GM12878 (cell line): Measurements from ENCODE around the gene CAPN8. TPM values are rescaled to one million over a fixed set of nuclear protein-coding genes. Genes with fewer than 3 reads are reported as not detected.

ENCODE experiments used
- ATAC-seq: fragments of 200-7000 bp; cut with Tn5 transposase; 3 replicates; pipeline ENCODE4 v1.9.1; 2020; ENCODE audit warnings: mild to moderate bottlenecking, moderate library complexity
- BruUV-seq: library from RNA; stranded (reverse); fragments of 400-500 nt; replicated peaks from 2 replicates; lab custom pipeline; 2021; lab: Mats Ljungman, UMichigan
- CTCF ChIA-PET: fragments of 300-600 bp; sonication (Branson Sonifier 250); formaldehyde crosslinking; extraction: SDS; loops from one replicate; lab custom pipeline; 2021; ENCODE audit warnings: inconsistent platforms; lab: Yijun Ruan, JAX
- POLR2A ChIA-PET: fragments of 350-600 bp; formaldehyde crosslinking; extraction: SDS; loops from one replicate; lab custom pipeline; 2021; ENCODE audit warnings: inconsistent platforms; lab: Charles Lee
- RAD21 ChIA-PET: fragments of 300-600 bp; sonication (Branson Sonifier 250); formaldehyde crosslinking; loops from one replicate; lab custom pipeline; 2023; ENCODE audit warnings: antibody characterized with exemption; ENCODE audit not compliant: unreplicated experiment; lab: Charles Lee
- SMC1A ChIA-PET: fragments of 300-600 bp; sonication (Branson Sonifier 250); formaldehyde crosslinking; loops from one replicate; lab custom pipeline; 2023; ENCODE audit not compliant: unreplicated experiment, uncharacterized antibody; lab: Charles Lee
- DNase-seq: peaks from one replicate; pipeline ENCODE4 v3.0.0-alpha.2; 2011; ENCODE audit warnings: low read depth, low spot score
- FAIRE-seq: peaks from 3 replicates; lab custom pipeline; 2011; peaks lifted over from hg19 to GRCh38; lab: Jason Lieb, UNC
- H2AFZ ChIP-seq: 2 replicates; pipeline ENCODE4 v1.6.0; 2011; ENCODE audit warnings: low read depth, low read length, control low read depth; ENCODE audit not compliant: control insufficient read depth
- H3K27ac ChIP-seq: 2 replicates; pipeline ENCODE4 v1.5.1; 2011; ENCODE audit warnings: control low read depth; ENCODE audit not compliant: control insufficient read depth, insufficient read depth
- H3K27me3 ChIP-seq, 2 experiments: replicated peaks in 1 of 2; 2 replicates each; pipeline versions ENCODE4 v1.6.0 to v1.6.1; 2011; ENCODE audit warnings: low read length in 1 of 2; ENCODE audit not compliant: control insufficient read depth in 2 of 2, insufficient read depth in 2 of 2
- H3K36me3 ChIP-seq, 2 experiments: 2 replicates each; pipeline ENCODE4 v1.5.1; 2011; ENCODE audit warnings: low read length in 1 of 2; ENCODE audit not compliant: control insufficient read depth in 2 of 2, insufficient read depth in 2 of 2
- H3K4me1 ChIP-seq: 2 replicates; pipeline ENCODE4 v1.6.1; 2011; ENCODE audit warnings: mild to moderate bottlenecking, low read length, moderate library complexity, mixed read lengths; ENCODE audit not compliant: control insufficient read depth, insufficient read depth
- H3K4me2 ChIP-seq: 2 replicates; pipeline ENCODE4 v1.6.0; 2011; ENCODE audit warnings: control low read depth; ENCODE audit not compliant: control insufficient read depth, insufficient read depth
- H3K4me3 ChIP-seq: fragments of 200-600 bp; sonication (generic); 2 replicates; pipeline ENCODE4 v1.5.1; 2016
- H3K79me2 ChIP-seq: 2 replicates; pipeline ENCODE4 v1.6.0; 2011; ENCODE audit warnings: low read length; ENCODE audit not compliant: control insufficient read depth, insufficient read depth
- H3K9ac ChIP-seq: 2 replicates; pipeline ENCODE4 v1.8.0; 2011; ENCODE audit warnings: low read length, control low read depth, mixed read lengths; ENCODE audit not compliant: control insufficient read depth, insufficient read depth
- H3K9me3 ChIP-seq: replicated peaks from 3 replicates; pipeline ENCODE4 v1.5.1; 2011; ENCODE audit warnings: mild to moderate bottlenecking, low read length; ENCODE audit not compliant: control insufficient read depth, insufficient read depth
- H4K20me1 ChIP-seq: 2 replicates; pipeline ENCODE4 v1.6.0; 2011; ENCODE audit not compliant: control insufficient read depth, insufficient read depth
- CEBPB ChIP-seq, 2 experiments: fragments of 150-350 bp in 1 of 2; IDR thresholded peaks; 2 replicates each; pipeline ENCODE4 v1.6.1; 2012 to 2014; ENCODE audit warnings: low read depth in 2 of 2, low read length in 2 of 2, borderline replicate concordance in 1 of 2, inconsistent platforms in 1 of 2
- CHD2 ChIP-seq: IDR thresholded peaks from 2 replicates; pipeline ENCODE4 v1.6.1; 2011; ENCODE audit warnings: low read depth, low read length, improper control_type of control experiment, borderline replicate concordance
- KLF5 ChIP-seq: fragments of 450-650 bp; IDR thresholded peaks from 2 replicates; pipeline ENCODE4 v1.6.1; 2014; ENCODE audit warnings: mild to moderate bottlenecking; ENCODE audit not compliant: partially characterized antibody
- WGBS: methylation state at CpG from one replicate; pipeline ENCODE4 v1.1.6; 2016; ENCODE audit warnings: low lambda C conversion rate; ENCODE audit not compliant: insufficient replicate concordance, insufficient coverage; ENCODE audit errors: missing lambda C conversion rate; 5-methylcytosine and 5-hydroxymethylcytosine counted together
- in situ Hi-C: fragments of 300-500 bp; cut with MboI; formaldehyde crosslinking; loops from 9 replicates; pipeline ENCODE4 v1.14.3; 2018; ENCODE audit warnings: mixed read lengths
- intact Hi-C: fragments of 100-400 bp; cut with micrococcal nuclease; formaldehyde crosslinking; loops from one replicate; pipeline ENCODE4 v1.14.2; 2022; ENCODE audit not compliant: unreplicated experiment
- polyA plus RNA-seq, 11 experiments: library from polyadenylated mRNA; depleted of rRNA in 4 of 11; unstranded in 6 of 11; stranded (reverse) in 5 of 11; fragments of >200 nt; fragmentation: Nextera tagmentation in 4 of 11; fragmentation: Illumina TruSeq in 1 of 11; extraction: Ambion mirVana in 4 of 11; extraction: Trizol in 1 of 11; gene quantifications; 1 replicate in 1 of 11; 2 replicates in 10 of 11; pipeline versions ENCODE4 v1.2.1 to v1.2.3, GENCODE V29; 2011 to 2016; ENCODE audit warnings: inconsistent platforms in 2 of 11, missing spikeins in 2 of 11, low read depth in 1 of 11
- total RNA-seq, 4 experiments: library from RNA; depleted of rRNA in 3 of 4; stranded (reverse); fragments of >200 nt in 3 of 4; fragmentation: Illumina TruSeq in 1 of 4; extraction: Trizol in 1 of 4; gene quantifications; 2 replicates each; pipeline versions ENCODE4 v1.2.1 to v1.2.3, GENCODE V29; 2013 to 2021
- TF ChIP-seq, protein P1 (sequence below): IDR thresholded peaks from 2 replicates; pipeline ENCODE4 v1.6.1; 2012; ENCODE audit warnings: improper control_type of control experiment, low read depth, low read length; ENCODE audit not compliant: insufficient replicate concordance
- TF ChIP-seq, protein P2 (sequence below): fragments of 450-650 bp; IDR thresholded peaks from 2 replicates; pipeline ENCODE4 v1.6.1; 2016; ENCODE audit warnings: mild to moderate bottlenecking

The CAPN8 gene
- total and polyA plus RNA-seq, 10 of the 15 experiments (the other 5 are each of a cell fraction or from before 2014, with no cell fraction given) = 6.4 to 30.7 (median 12.3) TPM

- TF ChIP-seq, protein P1, sequence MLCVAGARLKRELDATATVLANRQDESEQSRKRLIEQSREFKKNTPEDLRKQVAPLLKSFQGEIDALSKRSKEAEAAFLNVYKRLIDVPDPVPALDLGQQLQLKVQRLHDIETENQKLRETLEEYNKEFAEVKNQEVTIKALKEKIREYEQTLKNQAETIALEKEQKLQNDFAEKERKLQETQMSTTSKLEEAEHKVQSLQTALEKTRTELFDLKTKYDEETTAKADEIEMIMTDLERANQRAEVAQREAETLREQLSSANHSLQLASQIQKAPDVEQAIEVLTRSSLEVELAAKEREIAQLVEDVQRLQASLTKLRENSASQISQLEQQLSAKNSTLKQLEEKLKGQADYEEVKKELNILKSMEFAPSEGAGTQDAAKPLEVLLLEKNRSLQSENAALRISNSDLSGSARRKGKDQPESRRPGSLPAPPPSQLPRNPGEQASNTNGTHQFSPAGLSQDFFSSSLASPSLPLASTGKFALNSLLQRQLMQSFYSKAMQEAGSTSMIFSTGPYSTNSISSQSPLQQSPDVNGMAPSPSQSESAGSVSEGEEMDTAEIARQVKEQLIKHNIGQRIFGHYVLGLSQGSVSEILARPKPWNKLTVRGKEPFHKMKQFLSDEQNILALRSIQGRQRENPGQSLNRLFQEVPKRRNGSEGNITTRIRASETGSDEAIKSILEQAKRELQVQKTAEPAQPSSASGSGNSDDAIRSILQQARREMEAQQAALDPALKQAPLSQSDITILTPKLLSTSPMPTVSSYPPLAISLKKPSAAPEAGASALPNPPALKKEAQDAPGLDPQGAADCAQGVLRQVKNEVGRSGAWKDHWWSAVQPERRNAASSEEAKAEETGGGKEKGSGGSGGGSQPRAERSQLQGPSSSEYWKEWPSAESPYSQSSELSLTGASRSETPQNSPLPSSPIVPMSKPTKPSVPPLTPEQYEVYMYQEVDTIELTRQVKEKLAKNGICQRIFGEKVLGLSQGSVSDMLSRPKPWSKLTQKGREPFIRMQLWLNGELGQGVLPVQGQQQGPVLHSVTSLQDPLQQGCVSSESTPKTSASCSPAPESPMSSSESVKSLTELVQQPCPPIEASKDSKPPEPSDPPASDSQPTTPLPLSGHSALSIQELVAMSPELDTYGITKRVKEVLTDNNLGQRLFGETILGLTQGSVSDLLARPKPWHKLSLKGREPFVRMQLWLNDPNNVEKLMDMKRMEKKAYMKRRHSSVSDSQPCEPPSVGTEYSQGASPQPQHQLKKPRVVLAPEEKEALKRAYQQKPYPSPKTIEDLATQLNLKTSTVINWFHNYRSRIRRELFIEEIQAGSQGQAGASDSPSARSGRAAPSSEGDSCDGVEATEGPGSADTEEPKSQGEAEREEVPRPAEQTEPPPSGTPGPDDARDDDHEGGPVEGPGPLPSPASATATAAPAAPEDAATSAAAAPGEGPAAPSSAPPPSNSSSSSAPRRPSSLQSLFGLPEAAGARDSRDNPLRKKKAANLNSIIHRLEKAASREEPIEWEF = no peak
- no peak for TF ChIP-seq CEBPB (IDR thresholded peaks at IDR 0.05; ENCODE audit: borderline replicate concordance in 1 of 2, low read depth in 2 of 2, low read length in 2 of 2)
Measured at GRCh38 chr1:223524930-223525451, 140.5 kb downstream of the CAPN8 start (continued).

DNA sequence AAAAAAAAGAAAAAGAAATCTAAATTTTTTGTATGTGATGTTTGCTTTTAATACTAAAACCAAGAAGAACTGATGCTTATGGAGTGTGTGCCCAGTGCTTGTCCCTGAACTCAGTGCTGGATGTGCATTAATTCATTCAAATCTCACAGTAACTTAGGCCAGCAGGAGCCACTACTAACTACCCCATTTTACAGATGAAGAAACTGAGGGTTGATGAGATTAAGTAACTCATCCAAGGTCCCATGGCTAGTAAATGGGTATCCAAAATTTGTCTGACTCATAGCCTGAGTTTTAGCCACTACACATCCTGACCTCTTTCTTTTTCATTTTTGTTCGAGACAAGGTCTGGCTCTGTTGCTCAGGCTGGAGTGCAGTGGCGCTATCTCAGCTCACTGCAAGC lies 144.4 kb downstream of the CAPN8 start:
- TF ChIP-seq CHD2 (no peak), KLF5 (no peak)
- TF ChIP-seq, protein P2, sequence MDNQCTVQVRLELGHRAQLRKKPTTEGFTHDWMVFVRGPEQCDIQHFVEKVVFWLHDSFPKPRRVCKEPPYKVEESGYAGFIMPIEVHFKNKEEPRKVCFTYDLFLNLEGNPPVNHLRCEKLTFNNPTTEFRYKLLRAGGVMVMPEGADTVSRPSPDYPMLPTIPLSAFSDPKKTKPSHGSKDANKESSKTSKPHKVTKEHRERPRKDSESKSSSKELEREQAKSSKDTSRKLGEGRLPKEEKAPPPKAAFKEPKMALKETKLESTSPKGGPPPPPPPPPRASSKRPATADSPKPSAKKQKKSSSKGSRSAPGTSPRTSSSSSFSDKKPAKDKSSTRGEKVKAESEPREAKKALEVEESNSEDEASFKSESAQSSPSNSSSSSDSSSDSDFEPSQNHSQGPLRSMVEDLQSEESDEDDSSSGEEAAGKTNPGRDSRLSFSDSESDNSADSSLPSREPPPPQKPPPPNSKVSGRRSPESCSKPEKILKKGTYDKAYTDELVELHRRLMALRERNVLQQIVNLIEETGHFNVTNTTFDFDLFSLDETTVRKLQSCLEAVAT = no peak
- no peaks in the 10 kb centered on the region for H3K79me2 ChIP-seq
- no peaks in the 10 kb centered on the region for H3K27me3 ChIP-seq
- in situ Hi-C loops (no loop called here), intact Hi-C loops (no loop called here)
- BruUV-seq = no TSS peak
- H3K4me2 ChIP-seq = no peak overlapping the region
- RAD21 ChIA-PET = no interaction called here
- ATAC-seq (no peak), DNase-seq (no peak), FAIRE-seq (no peak)
- POLR2A ChIA-PET = interaction anchor here (0.7 kb wide), 1 partner anchor 9 kb away, joined by 7 read pairs; no protein-coding TSS in a partner anchor
- no peak overlapping the region for H3K27ac ChIP-seq
- H3K9ac ChIP-seq = no peak overlapping the region
- no peak overlapping the region for H3K4me3 ChIP-seq
- CTCF ChIA-PET = no interaction called here
- no peak overlapping the region for H2AFZ ChIP-seq
- no peaks in the 10 kb centered on the region for H4K20me1 ChIP-seq
- SMC1A ChIA-PET = no interaction called here
- WGBS = 35% methylated on average over 2 of the region's 2 CpGs
- H3K9me3 ChIP-seq = no peaks in the 10 kb centered on the region
- H3K36me3 ChIP-seq = no peaks in the 10 kb centered on the region
- 0 out of 2 replicates have a peak, but pooled peaks cover 3% of the 10 kb centered on the region for H3K4me1 ChIP-seq
